Gastroesophageal sphincter (tissue), 4 donors: Measurements from ENCODE around the gene ANO4. TPM values are rescaled to one million over a fixed set of nuclear protein-coding genes. Genes with fewer than 3 reads are reported as not detected.
"Not testable (repeated sequence)": the region's sequence is repeated elsewhere in the genome, so short reads cannot be mapped to it uniquely, and the experiment has no call there.

Experiments
- ATAC-seq: fragments of 150-250 bp; one replicate; pipeline ENCODE4 v1.9.1; 2016; ENCODE audit warnings: mild to moderate bottlenecking, moderate library complexity
- H3K27ac ChIP-seq, 4 donors: fragments of 200-600 bp; sonication (generic) in 3 of 4; 1 replicate in 3 of 4; 2 replicates in 1 of 4; pipeline ENCODE4 v1.5.1; 2016 to 2019
- H3K27me3 ChIP-seq: fragments of 200-600 bp; sonication (generic); one replicate; pipeline ENCODE4 v1.5.1; 2019
- H3K36me3 ChIP-seq, 2 donors: fragments of 200-600 bp; sonication (generic); one replicate each; pipeline ENCODE4 v1.5.1; 2019; ENCODE audit warnings: control low read depth in 1 of 2
- H3K4me1 ChIP-seq, 3 donors: fragments of 200-600 bp; sonication (generic); 1 replicate in 2 of 3; 2 replicates in 1 of 3; pipeline ENCODE4 v1.5.1; 2016 to 2019; ENCODE audit warnings: control low read depth in 2 of 3
- H3K4me3 ChIP-seq, 2 donors: fragments of 200-600 bp; sonication (generic); one replicate each; pipeline ENCODE4 v1.5.1; 2019; ENCODE audit warnings: mild to moderate bottlenecking in 1 of 2, moderate library complexity in 1 of 2
- H3K9me3 ChIP-seq, 3 donors: fragments of 200-600 bp; sonication (generic); one replicate each; pipeline ENCODE4 v1.5.1; 2017 to 2019; ENCODE audit warnings: control low read depth in 2 of 3
- CTCF ChIP-seq, 4 experiments: fragments of 200-600 bp in 2 of 4; fragments of 450-650 bp in 2 of 4; sonication (generic) in 1 of 4; IDR thresholded peaks; one replicate each; pipeline ENCODE4 v1.5.1; 2017 to 2019; ENCODE audit warnings: antibody characterized with exemption in 4 of 4, mild to moderate bottlenecking in 2 of 4, moderate library complexity in 2 of 4
- EP300 ChIP-seq: sonication (generic); formaldehyde crosslinking; IDR thresholded peaks from one replicate; pipeline ENCODE4 v1.6.1; 2017; ENCODE audit warnings: antibody characterized with exemption, mild to moderate bottlenecking
- POLR2A ChIP-seq, 2 donors: fragments of 450-650 bp; IDR thresholded peaks; one replicate each; pipeline ENCODE4 v1.6.1; 2017; ENCODE audit warnings: antibody characterized with exemption in 2 of 2, mild to moderate bottlenecking in 2 of 2, moderate library complexity in 1 of 2
- POLR2AphosphoS5 ChIP-seq: sonication (generic); formaldehyde crosslinking; IDR thresholded peaks from one replicate; pipeline ENCODE4 v1.6.1; 2017; ENCODE audit warnings: antibody characterized with exemption
- WGBS, 2 donors: methylation state at CpG; one replicate each; pipeline ENCODE4 v1.1.5; 2018; ENCODE audit warnings: low coverage in 1 of 2; 5-methylcytosine and 5-hydroxymethylcytosine counted together
- total RNA-seq, 4 donors: library from RNA; depleted of rRNA; stranded (reverse); fragments of >200 nt; gene quantifications; one replicate each; pipeline ENCODE4 v1.1.0, GENCODE V29; 2016

The ANO4 gene
- total RNA-seq, 4 donors from 2014 or later: 0.08 to 0.30 (median 0.13) TPM; not detected in 1

GRCh38 chr12:101087920-101088319 lies 293.3 kb downstream of the ANO4 start:
- WGBS, 2 donors: 59 to 81% methylated on average over 5 of the region's 5 CpGs
- TF ChIP-seq EP300: no peak
- no peak for TF ChIP-seq POLR2AphosphoS5
- no peak for TF ChIP-seq CTCF (IDR thresholded peaks at IDR 0.05)
- no peak for TF ChIP-seq POLR2A (IDR thresholded peaks at IDR 0.05)
- H3K4me1 ChIP-seq: no peaks in the 10 kb centered on the region
- ATAC-seq: no peak
- no peak overlapping the region for H3K4me3 ChIP-seq
- no peaks in the 10 kb centered on the region for H3K36me3 ChIP-seq
- no peaks in the 10 kb centered on the region for H3K27me3 ChIP-seq
- no peaks in the 10 kb centered on the region for H3K9me3 ChIP-seq
- H3K27ac ChIP-seq: no peak overlapping the region

DNA sequence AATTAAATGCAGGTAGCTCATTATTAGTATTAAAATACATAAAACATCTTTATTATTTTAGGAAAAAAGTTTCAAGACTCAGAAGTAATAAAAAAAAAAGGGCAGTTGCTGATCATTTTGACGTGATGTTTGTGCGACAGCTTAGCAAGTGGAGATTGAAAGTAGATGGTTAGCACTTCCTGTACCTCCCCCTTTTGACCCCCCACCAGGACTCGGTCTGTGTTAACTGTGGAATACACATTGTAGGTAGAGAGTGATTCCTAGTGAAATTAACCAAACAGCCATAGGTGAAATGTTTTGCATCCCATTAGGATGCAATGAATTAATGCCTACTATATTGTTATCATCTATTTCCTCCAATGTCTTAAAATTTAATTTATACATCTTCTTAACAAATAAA lies 294.7 kb downstream of the ANO4 start:
- WGBS, 2 donors: 71 to 75% methylated on average over 3 of the region's 3 CpGs
- Histone ChIP-seq H3K27me3 (no peaks in the 10 kb centered on the region), H3K36me3 (no peaks in the 10 kb centered on the region), H3K27ac (no peak overlapping the region), H3K9me3 (no peaks in the 10 kb centered on the region), H3K4me3 (no peak overlapping the region), H3K4me1 (no peaks in the 10 kb centered on the region)
- no peak for ATAC-seq
- TF ChIP-seq CTCF (IDR thresholded peaks at IDR 0.05) (no peak), POLR2A (IDR thresholded peaks at IDR 0.05) (no peak), POLR2AphosphoS5 (no peak), EP300 (no peak)

DNA sequence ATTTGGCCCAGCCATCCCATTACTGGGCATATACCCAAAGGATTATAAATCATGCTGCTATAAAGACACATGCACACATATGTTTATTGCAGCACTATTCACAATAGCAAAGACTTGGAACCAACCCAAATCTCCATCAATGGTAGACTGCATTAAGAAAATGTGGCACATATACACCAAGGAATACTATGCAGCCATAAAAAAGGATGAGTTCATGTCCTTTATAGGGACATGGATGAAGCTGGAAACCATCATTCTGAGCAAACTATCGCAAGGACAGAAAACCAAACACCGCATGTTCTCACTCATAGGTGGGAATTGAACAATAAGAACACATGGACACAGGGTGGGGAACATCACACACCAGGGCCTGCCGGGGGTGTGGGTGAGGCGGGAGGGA lies 295.6 kb downstream of the ANO4 start:
- WGBS, 2 donors: 91 to 96% methylated on average over 4 of the region's 4 CpGs
- not testable (repeated sequence) for H3K4me3 ChIP-seq, H3K9me3 ChIP-seq, H3K4me1 ChIP-seq, H3K27me3 ChIP-seq, H3K36me3 ChIP-seq, H3K27ac ChIP-seq, ATAC-seq

DNA sequence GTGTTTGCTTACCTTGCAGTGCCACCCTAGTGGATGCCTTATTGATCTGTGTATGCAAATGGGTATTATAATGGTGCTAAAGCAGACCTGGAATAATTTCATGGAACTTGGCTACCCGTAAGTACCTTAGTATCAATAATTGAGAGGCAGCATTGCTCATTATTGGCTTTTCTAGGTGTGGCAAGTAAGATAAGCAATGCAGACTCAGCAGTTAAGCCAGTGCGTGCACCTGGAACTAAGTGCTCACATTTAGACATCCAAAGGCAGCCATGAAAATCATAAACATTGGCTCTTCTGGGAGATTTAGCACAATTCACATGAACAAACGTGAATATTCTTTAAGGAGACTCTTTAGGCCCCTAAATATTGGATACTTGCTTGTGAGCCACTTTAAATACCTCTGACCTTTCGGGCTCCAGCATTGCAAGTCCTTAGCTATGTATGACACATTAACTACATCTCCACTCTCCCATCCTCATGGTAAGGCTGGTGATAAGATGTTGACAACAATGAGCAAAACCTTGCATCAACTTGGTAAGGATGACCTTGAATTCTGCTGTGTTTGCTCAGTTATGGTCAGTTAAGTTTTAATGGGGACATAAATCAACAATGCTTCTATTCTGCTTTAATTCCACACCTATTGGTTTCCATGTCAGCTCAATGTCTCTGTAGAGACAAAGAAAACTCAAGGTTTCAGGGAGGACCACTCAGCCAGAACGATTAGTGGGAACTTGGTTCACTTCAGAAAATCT lies 303.4 kb downstream of the ANO4 start:
- Histone ChIP-seq H3K4me1 (no peaks in the 10 kb centered on the region), H3K27me3 (no peaks in the 10 kb centered on the region), H3K36me3 (no peaks in the 10 kb centered on the region), H3K4me3 (no peak overlapping the region), H3K27ac (no peak overlapping the region), H3K9me3 (peaks cover 0 to 10% (median 0%) of the 10 kb centered on the region in 3 donors)
- WGBS, 2 donors: 67 to 81% methylated on average over 5 of the region's 5 CpGs
- no peak for ATAC-seq
- TF ChIP-seq CTCF (IDR thresholded peaks at IDR 0.05) (no peak), EP300 (no peak), POLR2AphosphoS5 (no peak), POLR2A (IDR thresholded peaks at IDR 0.05) (no peak)

- Histone ChIP-seq H3K27ac (no peak overlapping the region), H3K4me3 (no peak overlapping the region), H3K27me3 (no peaks in the 10 kb centered on the region), H3K9me3 (peaks cover 0 to 8% (median 0%) of the 10 kb centered on the region in 3 donors), H3K4me1 (no peaks in the 10 kb centered on the region), H3K36me3 (no peaks in the 10 kb centered on the region)
- no peak for ATAC-seq
- WGBS, 2 donors: 62 to 82% methylated on average over 4 of the region's 4 CpGs
- TF ChIP-seq CTCF (IDR thresholded peaks at IDR 0.05): no peak
- TF ChIP-seq POLR2AphosphoS5: no peak
- no peak for TF ChIP-seq POLR2A (IDR thresholded peaks at IDR 0.05)
Observed at GRCh38 chr12:101107032-101107763, 312.6 kb downstream of the ANO4 start.
